Naive thymus-derived CD8-positive, alpha-beta T cell (primary cell): ENCODE measurements around the gene NMRK2. TPM values are rescaled to one million over a fixed set of nuclear protein-coding genes. Genes with fewer than 3 reads are reported as not detected.
"Not testable (repeated sequence)": the region's sequence is repeated elsewhere in the genome, so short reads cannot be mapped to it uniquely, and the experiment has no call there.

Experiments used
- ATAC-seq, 2 donors: fragments of 150-1000 bp; cut with Tn5 transposase in 1 of 2; sonication (Bioruptor Pico), chemical (Tn5 transposase) in 1 of 2; 1 replicate in 1 of 2; 2 replicates in 1 of 2; pipeline ENCODE4 v1.10.0; 2021; ENCODE audit warnings: mild to moderate bottlenecking in 2 of 2, moderate library complexity in 2 of 2
- POLR2A ChIA-PET: fragments of 350-600 bp; sonication (Branson Sonifier 250); formaldehyde crosslinking; loops from one replicate; lab custom pipeline; 2021; ENCODE audit warnings: antibody characterized with exemption; lab: Charles Lee
- DNase-seq, 10 donors: peaks; one replicate each; pipeline versions ENCODE4 v3.0.0 to v3.0.0-alpha.2; 2020 to 2022
- H3K27ac Mint-ChIP-seq, 10 donors: one replicate each; pipeline ENCODE4 v1.8.0; 2020 to 2022; ENCODE audit warnings: mild to moderate bottlenecking in 10 of 10, mixed read lengths in 10 of 10, moderate library complexity in 4 of 10, inconsistent platforms in 1 of 10
- H3K27me3 Mint-ChIP-seq, 5 donors: one replicate each; pipeline ENCODE4 v1.8.0; 2021 to 2022; ENCODE audit warnings: mixed read lengths in 5 of 5
- H3K36me3 Mint-ChIP-seq, 3 donors: one replicate each; pipeline ENCODE4 v1.8.0; 2020 to 2022; ENCODE audit warnings: mixed read lengths in 3 of 3, mild to moderate bottlenecking in 2 of 3, inconsistent platforms in 1 of 3
- H3K4me1 Mint-ChIP-seq, 4 donors: one replicate each; pipeline ENCODE4 v1.8.0; 2021 to 2022; ENCODE audit warnings: mixed read lengths in 4 of 4
- H3K4me3 Mint-ChIP-seq, 10 donors: one replicate each; pipeline ENCODE4 v1.8.0; 2020 to 2022; ENCODE audit warnings: mild to moderate bottlenecking in 10 of 10, mixed read lengths in 10 of 10, moderate library complexity in 6 of 10, inconsistent platforms in 1 of 10
- H3K9me3 Mint-ChIP-seq, 9 donors: one replicate each; pipeline ENCODE4 v1.8.0; 2020 to 2022; ENCODE audit warnings: mixed read lengths in 9 of 9, mild to moderate bottlenecking in 3 of 9, inconsistent platforms in 1 of 9, moderate library complexity in 1 of 9
- polyA plus RNA-seq, 3 donors: library from polyadenylated mRNA; unstranded; fragments of 300-500 nt; fragmentation: Illumina TruSeq; gene quantifications; one replicate each; pipeline ENCODE4 v1.2.3, GENCODE V29; 2021
- total RNA-seq, 8 experiments: library from RNA in 2 of 8; stranded (reverse) in 2 of 8; gene quantifications; one replicate each; pipeline ENCODE4 v1.2.3 and lab custom pipeline; 2021 to 2026

The NMRK2 gene
- total and polyA plus RNA-seq, 5 experiments from 2014 or later: not detected

GRCh38 chr19:3908266-3909054 is 24.4 kb upstream of the NMRK2 start:
- Mint-ChIP-seq H3K4me3 (no peak overlapping the region), H3K4me1 (no peaks in the 10 kb centered on the region), H3K36me3 (peaks cover 0 to 5% (median 0%) of the 10 kb centered on the region in 3 donors), H3K9me3 (peaks cover 0 to 11% (median 0%) of the 10 kb centered on the region in 9 donors), H3K27me3 (peaks cover 0 to 3% (median 2%) of the 10 kb centered on the region in 5 donors), H3K27ac (no peak overlapping the region)
- ATAC-seq: no peak
- no peak for DNase-seq
- POLR2A ChIA-PET: no interaction called here

- POLR2A ChIA-PET: no interaction called here
- H3K4me1 Mint-ChIP-seq: no peaks in the 10 kb centered on the region
- peaks cover 0 to 5% (median 0%) of the 10 kb centered on the region in 3 donors for H3K36me3 Mint-ChIP-seq
- no peak for DNase-seq
- peaks cover 0 to 3% (median 0%) of the 10 kb centered on the region in 5 donors for H3K27me3 Mint-ChIP-seq
- no peak for ATAC-seq
- no peak overlapping the region for H3K27ac Mint-ChIP-seq
- no peak overlapping the region for H3K4me3 Mint-ChIP-seq
- peaks cover 0 to 11% (median 0%) of the 10 kb centered on the region in 9 donors for H3K9me3 Mint-ChIP-seq
Measured at GRCh38 chr19:3910105-3910504, 22.8 kb upstream of the NMRK2 start.

- POLR2A ChIA-PET: no interaction called here
- peaks cover 0 to 5% (median 0%) of the 10 kb centered on the region in 3 donors for H3K36me3 Mint-ChIP-seq
- ATAC-seq: no peak
- no peaks in the 10 kb centered on the region for H3K4me1 Mint-ChIP-seq
- H3K4me3 Mint-ChIP-seq: no peak overlapping the region
- H3K27ac Mint-ChIP-seq: no peak overlapping the region
- H3K27me3 Mint-ChIP-seq: peaks cover 0 to 9% (median 7%) of the 10 kb centered on the region in 5 donors
- peaks cover 0 to 11% (median 0%) of the 10 kb centered on the region in 9 donors for H3K9me3 Mint-ChIP-seq
- no peak for DNase-seq
Measured at GRCh38 chr19:3914199-3914598, 18.7 kb upstream of the NMRK2 start.

GRCh38 chr19:3916033-3916432 is 16.8 kb upstream of the NMRK2 start:
- no peaks in the 10 kb centered on the region for H3K4me1 Mint-ChIP-seq
- no peak overlapping the region for H3K4me3 Mint-ChIP-seq
- no peak overlapping the region for H3K27ac Mint-ChIP-seq
- H3K9me3 Mint-ChIP-seq: peaks cover 0 to 3% (median 0%) of the 10 kb centered on the region in 9 donors
- DNase-seq: no peak
- H3K27me3 Mint-ChIP-seq: peaks cover 0 to 13% (median 7%) of the 10 kb centered on the region in 5 donors
- POLR2A ChIA-PET: no interaction called here
- H3K36me3 Mint-ChIP-seq: peaks cover 0 to 5% (median 0%) of the 10 kb centered on the region in 3 donors
- ATAC-seq: no peak

- Mint-ChIP-seq H3K4me1 (no peaks in the 10 kb centered on the region), H3K27ac (no peak overlapping the region), H3K27me3 (peaks cover 3 to 17% (median 9%) of the 10 kb centered on the region in 5 donors), H3K4me3 (no peak overlapping the region), H3K9me3 (peaks cover 0 to 18% (median 9%) of the 10 kb centered on the region in 9 donors), H3K36me3 (peaks cover 0 to 5% (median 5%) of the 10 kb centered on the region in 3 donors)
- no peak for DNase-seq
- ATAC-seq: no peak
- POLR2A ChIA-PET: no interaction called here
Measured at GRCh38 chr19:3919793-3920192, 13.1 kb upstream of the NMRK2 start.

GRCh38 chr19:3923096-3923758 is 9.6 kb upstream of the NMRK2 start:
- POLR2A ChIA-PET: no interaction called here
- H3K9me3 Mint-ChIP-seq: peaks cover 0 to 18% (median 9%) of the 10 kb centered on the region in 9 donors
- ATAC-seq (no peak), DNase-seq (no peak)
- H3K4me1 Mint-ChIP-seq: no peaks in the 10 kb centered on the region
- no peak overlapping the region for H3K27ac Mint-ChIP-seq
- H3K27me3 Mint-ChIP-seq: peaks cover 3 to 13% (median 7%) of the 10 kb centered on the region in 5 donors
- peaks cover 0 to 5% (median 5%) of the 10 kb centered on the region in 3 donors for H3K36me3 Mint-ChIP-seq
- H3K4me3 Mint-ChIP-seq: no peak overlapping the region

- H3K36me3 Mint-ChIP-seq: peaks cover 0 to 5% (median 5%) of the 10 kb centered on the region in 3 donors
- H3K27me3 Mint-ChIP-seq: peaks cover 3 to 13% (median 7%) of the 10 kb centered on the region in 5 donors
- H3K4me1 Mint-ChIP-seq: no peaks in the 10 kb centered on the region
- POLR2A ChIA-PET: no interaction called here
- no peak overlapping the region for H3K4me3 Mint-ChIP-seq
- ATAC-seq (no peak), DNase-seq (no peak)
- H3K9me3 Mint-ChIP-seq: peaks cover 0 to 18% (median 9%) of the 10 kb centered on the region in 9 donors
- H3K27ac Mint-ChIP-seq: no peak overlapping the region
Measured at GRCh38 chr19:3923912-3924311, 9.0 kb upstream of the NMRK2 start.

- DNase-seq (no peak), ATAC-seq (no peak)
- H3K36me3 Mint-ChIP-seq: no peaks in the 10 kb centered on the region
- peaks cover 2 to 22% (median 14%) of the 10 kb centered on the region in 5 donors for H3K27me3 Mint-ChIP-seq
- no peaks in the 10 kb centered on the region for H3K9me3 Mint-ChIP-seq
- H3K27ac Mint-ChIP-seq: no peak overlapping the region
- H3K4me1 Mint-ChIP-seq: peaks cover 0 to 2% (median under 1%) of the 10 kb centered on the region in 4 donors
- no peak overlapping the region for H3K4me3 Mint-ChIP-seq
- POLR2A ChIA-PET: no interaction called here
Measured at GRCh38 chr19:3931041-3931440, 1.8 kb upstream of the NMRK2 start.

GRCh38 chr19:3936506-3937442 is 3.9 kb downstream of the NMRK2 start:
- POLR2A ChIA-PET: no interaction called here
- H3K9me3 Mint-ChIP-seq: no peaks in the 10 kb centered on the region
- no peak for DNase-seq
- H3K27ac Mint-ChIP-seq: no peak overlapping the region
- H3K4me1 Mint-ChIP-seq: peaks cover 0 to 2% (median under 1%) of the 10 kb centered on the region in 4 donors
- H3K36me3 Mint-ChIP-seq: no peaks in the 10 kb centered on the region
- H3K27me3 Mint-ChIP-seq: peaks cover 0 to 21% (median 7%) of the 10 kb centered on the region in 5 donors
- ATAC-seq: no peak
- no peak overlapping the region for H3K4me3 Mint-ChIP-seq

- not testable (repeated sequence) for DNase-seq, H3K27ac Mint-ChIP-seq, H3K4me1 Mint-ChIP-seq, ATAC-seq, H3K4me3 Mint-ChIP-seq, H3K36me3 Mint-ChIP-seq, H3K9me3 Mint-ChIP-seq
- H3K27me3 Mint-ChIP-seq: peaks cover 0 to 14% (median 6%) of the 10 kb centered on the region in 5 donors
- POLR2A ChIA-PET: interaction anchor here (0.7 kb wide), 1 partner anchor 112 kb away, joined by 6 read pairs; no protein-coding TSS in a partner anchor
Measured at GRCh38 chr19:3938300-3938950, 5.6 kb downstream of the NMRK2 start.

GRCh38 chr19:3942790-3943409 is 10.0 kb downstream of the NMRK2 start:
- no peak for ATAC-seq
- DNase-seq: no peak
- POLR2A ChIA-PET: no interaction called here
- peaks cover 0 to 2% (median 0%) of the 10 kb centered on the region in 3 donors for H3K36me3 Mint-ChIP-seq
- H3K9me3 Mint-ChIP-seq: no peaks in the 10 kb centered on the region
- no peak overlapping the region for H3K4me3 Mint-ChIP-seq
- H3K27me3 Mint-ChIP-seq: peaks cover 0 to 3% (median 0%) of the 10 kb centered on the region in 5 donors
- peaks cover 0 to 6% (median 0%) of the 10 kb centered on the region in 4 donors for H3K4me1 Mint-ChIP-seq
- H3K27ac Mint-ChIP-seq: peak overlapping the region in 3 of 10 donors; percentile 24 to 68 (median 47)
